ENCODE results near the gene RPL14. TPM values are rescaled to one million over a fixed set of nuclear protein-coding genes. Genes with fewer than 3 reads are reported as not detected.

RPL14 gene
- total and polyA plus RNA-seq, 2 of the 13 experiments (the other 11 are each of a cell fraction or from before 2014, with no cell fraction given): 502 to 1,291 TPM

DNA sequence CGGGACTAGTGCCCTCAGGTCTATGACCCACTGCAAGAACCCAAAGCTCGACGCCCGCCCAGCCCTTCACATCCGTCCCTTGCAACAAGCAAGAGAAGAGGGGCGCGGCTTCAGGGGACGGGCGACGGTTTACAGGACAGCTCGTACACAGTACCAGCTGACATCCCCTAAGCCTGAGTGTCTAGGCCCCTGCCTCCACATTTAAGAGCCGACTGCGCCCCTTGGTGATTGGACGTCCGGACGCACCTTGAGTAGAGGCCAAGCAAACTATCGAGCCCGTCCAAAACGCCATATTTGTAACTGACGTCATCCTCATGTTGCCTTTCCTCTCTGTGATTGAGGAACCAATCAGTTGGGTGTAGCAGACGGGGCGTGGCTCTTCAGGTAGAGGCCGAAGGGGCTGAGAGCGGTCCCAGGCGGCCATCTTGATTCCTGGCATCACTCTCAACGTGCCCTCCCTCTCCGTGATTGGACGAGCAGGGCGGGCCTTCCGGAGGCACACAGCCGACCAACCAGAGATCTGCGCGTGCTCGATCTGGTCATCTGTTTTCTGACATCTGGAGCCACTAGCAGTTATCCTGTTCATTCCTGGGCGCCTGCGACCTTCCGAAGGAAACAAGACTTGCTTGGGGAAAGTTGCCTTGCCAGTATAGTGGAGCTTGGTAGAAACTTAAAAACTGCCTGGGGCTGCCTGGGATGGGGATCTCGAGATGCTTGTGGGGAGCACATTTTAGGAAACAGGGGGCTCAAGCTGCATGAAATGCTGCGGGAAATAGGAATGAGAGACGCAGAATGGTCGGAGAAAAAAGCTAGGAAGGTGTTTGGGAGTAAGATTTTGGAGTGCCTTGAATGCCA lies 4.0 kb upstream of the RPL14 start (continued):
- TF ChIP-seq ZNF687 (CRISPR knock-in tag; IDR thresholded peaks at IDR 0.05) (peak; percentile 92), SNAI1 (CRISPR knock-in tag; IDR thresholded peaks at IDR 0.05; ENCODE audit: borderline replicate concordance) (0 out of 2 replicates have a peak, but pooled peaks have one; percentile 80), STAG1 (CRISPR knock-in tag; IDR thresholded peaks at IDR 0.05) (no peak), FOSL2 (CRISPR knock-in tag; IDR thresholded peaks at IDR 0.05) (peak; percentile 61), EED (CRISPR knock-in tag; IDR thresholded peaks at IDR 0.05) (no peak), CEBPZ (IDR thresholded peaks at IDR 0.05; ENCODE audit: low read length) (no peak), SP4 (CRISPR knock-in tag; IDR thresholded peaks at IDR 0.05) (peak; percentile 71), ZFP90 (CRISPR knock-in tag; IDR thresholded peaks at IDR 0.05; ENCODE audit: borderline replicate concordance) (no peak; the same call in 1 of the 2 replicates), BCL3 (CRISPR knock-in tag; IDR thresholded peaks at IDR 0.05) (no peak; the same call in 1 of the 2 replicates)
